Pulmonary artery endothelial cell (primary cell): Measurements from ENCODE around the gene CCL17. TPM values are rescaled to one million over a fixed set of nuclear protein-coding genes. Genes with fewer than 3 reads are reported as not detected.
"Not testable (repeated sequence)": the region's sequence is repeated elsewhere in the genome, so short reads cannot be mapped to it uniquely, and the experiment has no call there.

Experiments
- DNase-seq: peaks from one replicate; pipeline ENCODE4 v3.0.0-alpha.2; 2011; ENCODE audit warnings: low read depth, low spot score
- total RNA-seq: library from RNA; depleted of rRNA; stranded (reverse); fragments of >200 nt; gene quantifications from 2 replicates; pipeline ENCODE4 v1.2.3, GENCODE V29; 2014

CCL17 gene
- total RNA-seq, 1 donor from 2014 or later = not detected

DNA sequence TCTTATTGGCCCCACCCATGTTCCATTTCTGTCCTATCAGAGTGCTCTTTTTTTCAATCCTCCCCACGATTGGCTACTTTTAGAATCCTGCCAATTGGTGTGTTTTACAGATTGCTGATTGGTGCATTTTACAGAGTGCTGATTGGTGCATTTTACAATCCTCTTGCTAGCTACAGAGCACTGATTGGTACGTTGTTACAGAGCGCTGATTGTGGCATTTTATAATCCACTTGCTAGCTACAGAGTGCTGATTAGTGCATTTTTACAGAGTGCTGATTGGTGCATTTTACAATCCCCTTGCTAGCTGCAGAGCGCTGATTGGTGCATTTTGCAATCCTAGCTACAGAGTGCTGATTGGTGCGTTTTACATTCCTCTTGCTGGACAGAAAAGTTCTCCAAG is 9.5 kb upstream of the CCL17 start:
- DNase-seq = no peak

DNA sequence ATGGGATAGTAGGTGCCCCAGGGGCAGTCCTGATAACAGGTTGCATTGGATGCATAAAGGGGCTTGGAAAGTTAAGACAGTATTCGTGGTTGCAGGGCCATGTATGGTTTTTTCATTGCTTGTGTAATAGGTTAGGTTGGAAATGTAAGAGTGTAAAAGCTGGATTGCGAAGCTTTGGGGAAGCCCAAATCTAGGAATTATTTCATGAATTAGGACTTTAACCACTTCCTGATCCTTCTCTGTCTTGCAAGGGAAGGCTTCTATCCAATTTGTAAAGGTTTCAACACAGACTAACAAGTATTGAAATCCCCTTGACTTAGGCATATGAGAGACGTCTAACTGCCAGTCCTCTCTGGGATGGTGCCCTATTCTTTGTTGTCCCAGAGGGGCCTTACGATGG is 7.8 kb upstream of the CCL17 start:
- DNase-seq = no peak

DNA sequence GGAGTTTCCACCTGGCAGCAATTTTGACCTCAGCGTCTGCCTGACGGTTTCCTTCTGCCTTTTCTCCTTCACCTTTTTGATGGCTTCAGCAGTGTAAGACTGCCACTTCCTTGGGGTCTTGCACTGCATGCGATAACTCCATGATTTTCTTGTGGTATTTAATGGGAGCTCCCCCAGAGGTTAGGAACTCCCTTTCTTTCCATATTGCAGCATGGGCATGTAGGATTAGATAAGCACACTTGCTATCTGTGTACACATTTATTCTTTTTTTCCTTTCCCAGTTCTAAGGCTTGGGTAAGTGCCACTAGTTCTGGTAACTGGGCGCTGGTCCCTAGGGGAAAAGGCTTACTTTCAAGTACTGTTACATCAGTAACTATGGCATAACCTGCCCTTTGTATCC is 7.1 kb upstream of the CCL17 start:
- not testable (repeated sequence) for DNase-seq

DNA sequence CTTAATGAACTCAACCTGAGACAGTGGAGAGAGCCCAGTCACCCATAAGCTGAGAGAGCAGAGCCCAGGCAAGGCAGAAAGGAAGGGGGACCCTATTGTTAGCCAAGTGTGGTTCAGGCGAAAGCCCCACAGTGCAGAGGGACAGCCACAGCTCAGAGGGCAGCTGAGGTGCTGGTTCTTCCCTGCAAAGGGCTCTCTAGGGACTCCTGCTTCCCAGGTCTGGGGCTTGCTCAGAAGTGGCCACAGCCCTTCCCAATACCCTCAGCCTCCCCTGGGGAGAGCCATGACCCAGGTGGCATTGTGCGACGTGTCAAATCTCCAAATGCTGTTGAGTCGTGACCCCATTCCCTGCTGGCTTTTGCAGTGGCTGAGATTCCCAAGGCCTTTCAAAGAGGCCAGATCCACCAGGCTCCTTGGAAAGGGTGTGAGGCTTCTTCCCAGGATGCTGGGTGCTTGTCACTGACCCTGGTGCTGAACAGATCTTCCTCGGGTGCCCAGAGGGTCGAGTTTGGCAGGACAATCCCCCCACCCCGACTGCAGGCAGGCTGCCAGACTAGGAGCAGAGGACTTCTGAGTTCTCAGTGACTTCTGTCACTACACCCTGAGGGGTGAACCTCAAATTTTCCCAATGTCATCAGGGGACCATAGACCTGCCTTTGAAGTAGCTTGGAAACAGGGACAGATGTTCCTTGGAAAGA is 2.5 kb upstream of the CCL17 start:
- DNase-seq = no peak

DNA sequence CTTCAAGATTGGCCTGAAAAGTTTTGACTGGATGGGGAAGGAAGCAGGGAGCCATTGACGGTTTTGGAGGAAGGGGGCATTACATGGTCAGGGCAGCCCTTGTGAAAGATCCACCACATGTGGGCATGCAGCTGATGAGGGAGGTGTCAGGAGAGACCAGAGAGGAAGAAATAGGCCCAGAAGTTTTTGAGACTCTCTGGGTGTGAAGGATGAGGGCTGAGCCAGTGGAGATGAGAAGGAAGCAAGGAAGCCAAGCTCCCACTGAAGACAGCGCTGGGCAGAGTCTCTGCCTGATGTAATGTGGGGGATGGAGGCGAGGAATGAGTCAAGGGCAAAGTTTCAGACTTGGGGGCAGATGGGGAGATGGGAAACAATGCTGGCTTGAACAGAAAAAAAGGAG is 530 bp downstream of the CCL17 start:
- no peak for DNase-seq

DNA sequence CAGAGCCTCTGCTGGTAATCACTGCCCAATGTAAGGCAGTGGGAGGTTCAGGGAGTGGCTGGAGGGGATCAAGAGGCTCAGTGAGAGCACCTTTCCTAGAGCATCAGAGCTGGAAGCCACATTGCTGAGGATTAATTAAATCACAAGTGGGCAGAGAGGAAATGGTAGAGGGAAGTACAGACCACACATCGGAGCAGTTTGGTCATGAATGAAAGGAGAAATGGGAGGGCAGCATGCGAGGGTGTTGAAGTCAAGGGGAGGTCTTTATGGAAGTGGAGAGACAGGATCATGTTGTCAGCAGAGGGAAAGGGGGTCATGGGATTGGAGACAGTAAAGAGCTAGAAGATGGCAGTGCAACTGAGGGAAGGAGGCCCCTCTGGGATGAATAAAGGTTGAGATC is 2.3 kb downstream of the CCL17 start:
- no peak for DNase-seq

DNA sequence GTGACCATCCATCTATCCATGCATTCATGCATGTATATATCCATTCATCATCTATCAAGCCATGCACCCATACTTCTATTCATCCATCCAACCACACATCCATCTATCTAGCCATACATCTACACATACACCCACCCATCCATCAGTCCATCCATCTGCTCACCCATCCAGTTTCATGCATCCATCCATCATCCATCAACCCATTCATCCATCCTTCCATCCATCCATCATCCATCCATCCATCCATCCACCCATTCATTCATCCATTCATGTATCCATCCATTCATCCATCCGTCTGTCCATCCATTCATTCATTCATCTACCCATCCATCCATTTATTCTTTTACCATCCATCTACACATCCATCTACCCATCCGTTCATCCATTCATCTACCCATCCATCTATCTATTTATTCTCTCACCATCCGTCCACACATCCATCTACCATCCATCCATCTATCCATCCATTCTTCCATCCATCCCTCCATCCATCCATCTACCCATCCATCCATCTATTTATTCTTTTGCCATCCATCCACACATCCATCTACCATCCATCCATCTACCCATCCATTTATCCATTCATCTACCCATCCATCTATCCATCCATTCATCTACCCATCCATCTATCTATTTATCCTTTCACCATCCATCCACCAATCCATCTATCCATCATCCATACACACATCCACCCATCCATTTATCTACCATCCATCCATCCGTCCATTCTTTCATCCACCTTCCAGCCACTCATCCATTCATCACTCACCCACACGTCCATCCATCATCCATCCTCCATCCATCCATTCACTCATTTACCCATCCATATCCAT is 3.2 kb downstream of the CCL17 start:
- DNase-seq = no peak

DNA sequence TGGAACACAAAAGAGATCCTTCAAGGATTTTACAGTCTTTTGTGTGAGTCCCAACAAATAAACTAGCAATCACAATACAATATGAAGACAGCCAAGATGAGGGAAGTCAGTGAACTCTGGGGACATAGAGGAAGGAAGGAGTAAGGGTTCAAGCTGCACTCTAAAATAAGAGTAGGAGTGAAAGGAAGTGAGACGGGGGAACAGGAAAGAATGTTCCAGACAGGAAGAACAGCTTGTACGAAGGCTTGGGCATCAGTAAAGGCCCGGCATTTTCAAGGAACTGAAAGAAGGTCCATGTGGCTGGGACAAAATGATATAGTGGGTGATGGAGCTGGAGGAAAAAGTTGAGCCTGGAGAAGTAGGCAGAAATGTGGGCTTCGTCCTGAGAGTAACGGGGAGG is 4.5 kb downstream of the CCL17 start:
- no peak for DNase-seq

DNA sequence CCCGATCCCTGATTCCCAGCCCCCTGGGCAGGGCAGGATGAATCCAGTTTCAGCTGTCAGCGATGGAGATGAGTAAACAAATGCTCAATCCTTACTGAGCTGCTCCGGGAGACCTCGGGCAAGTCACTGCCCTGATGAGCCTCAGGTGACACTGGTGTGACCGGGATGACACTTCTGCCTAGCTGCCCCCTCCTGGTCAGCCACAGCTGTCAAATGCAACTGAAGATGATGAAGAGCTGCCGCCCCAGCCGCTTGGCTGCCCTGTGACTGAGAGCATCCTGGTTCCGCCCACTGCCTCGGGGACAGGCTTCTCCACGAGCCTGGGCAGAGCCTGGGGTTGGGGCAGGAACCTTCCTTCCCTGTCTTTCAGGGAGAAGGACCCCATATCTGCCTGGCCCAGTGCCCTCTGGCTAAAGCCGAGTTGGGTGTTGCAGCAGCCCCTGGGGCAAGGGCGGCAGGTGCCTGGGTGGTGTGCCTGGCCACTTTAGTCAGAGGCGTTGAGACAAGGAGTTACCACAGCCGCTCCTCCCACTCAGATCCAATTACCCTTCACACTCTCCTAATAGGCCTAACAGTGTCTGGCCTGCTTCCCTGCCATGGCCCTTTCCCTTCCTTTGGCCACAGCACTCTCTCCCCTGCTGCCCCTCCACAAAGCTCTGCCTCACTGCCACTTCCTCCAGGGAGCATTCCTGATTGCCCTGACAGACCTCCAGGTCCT is 5.5 kb downstream of the CCL17 start:
- no peak for DNase-seq

DNA sequence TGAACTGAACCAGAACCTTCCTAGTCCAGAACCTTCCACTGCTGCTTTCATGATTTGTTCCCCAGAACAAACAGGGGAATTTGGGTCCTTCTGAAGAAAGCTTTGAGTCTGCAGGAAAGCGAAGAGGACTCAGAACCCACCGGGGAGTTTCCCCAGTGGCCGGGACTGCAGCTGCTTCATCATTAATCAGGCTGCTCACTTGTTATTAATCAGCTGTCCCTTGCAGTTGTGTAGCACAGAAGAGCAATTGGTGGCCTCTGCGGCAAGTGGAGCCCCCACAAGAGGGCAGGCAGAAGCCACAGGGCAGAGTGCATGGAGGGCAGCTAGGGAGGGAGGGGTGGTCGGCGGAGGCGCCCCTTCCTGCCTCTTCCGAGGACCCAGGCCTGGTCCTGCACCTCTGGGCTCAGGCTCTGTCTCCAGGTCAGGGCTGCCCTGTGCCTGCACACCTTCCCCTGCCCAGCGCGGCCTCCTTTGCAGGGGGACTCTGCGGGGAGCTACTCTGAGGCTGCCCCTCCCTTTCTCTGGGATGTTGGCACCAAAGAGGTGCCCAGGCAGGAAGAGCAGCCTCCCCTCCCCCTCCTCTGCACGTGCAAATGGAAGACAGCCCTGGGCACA is 6.9 kb downstream of the CCL17 start:
- no peak for DNase-seq

DNA sequence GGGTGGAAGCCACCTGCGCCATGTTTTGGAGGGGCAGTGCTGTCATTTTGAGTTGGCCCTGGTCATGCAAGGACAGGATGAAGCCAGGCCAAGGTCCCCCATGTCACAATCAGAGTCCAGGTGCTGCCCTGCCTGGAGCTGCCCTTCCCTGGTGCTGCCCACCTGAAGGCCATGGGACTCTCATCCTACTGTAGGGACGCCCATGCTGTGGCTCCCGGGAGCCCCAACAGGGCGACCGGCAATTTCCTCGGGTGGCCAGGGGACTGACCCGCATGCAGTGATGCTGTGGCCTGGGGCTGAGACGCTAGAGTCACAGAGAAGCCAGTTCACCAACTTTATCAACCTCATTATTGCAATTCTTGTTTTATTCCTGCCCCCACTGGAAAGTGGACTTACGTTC is 8.0 kb downstream of the CCL17 start:
- DNase-seq = no peak

DNA sequence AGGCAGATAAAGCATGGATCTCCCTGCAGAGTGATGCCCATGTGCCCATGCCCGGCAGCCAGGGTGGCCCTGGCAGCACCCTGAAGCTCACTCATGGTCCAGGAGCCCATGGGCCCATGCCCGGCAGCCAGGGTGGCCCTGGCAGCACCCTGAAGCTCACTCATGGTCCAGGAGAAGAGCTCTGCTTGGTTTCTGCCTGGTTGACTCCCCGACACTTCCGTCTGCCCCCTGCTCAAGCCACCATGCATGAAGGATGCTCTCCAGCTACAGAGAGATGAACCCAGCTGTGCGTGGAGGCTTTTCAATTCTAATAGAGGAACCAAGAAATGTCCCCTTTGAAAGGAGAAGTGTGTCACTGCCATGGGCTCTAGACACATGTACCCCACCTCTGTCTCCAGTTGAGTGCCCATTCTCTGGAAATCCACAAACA is 8.7 kb downstream of the CCL17 start:
- no peak for DNase-seq

DNA sequence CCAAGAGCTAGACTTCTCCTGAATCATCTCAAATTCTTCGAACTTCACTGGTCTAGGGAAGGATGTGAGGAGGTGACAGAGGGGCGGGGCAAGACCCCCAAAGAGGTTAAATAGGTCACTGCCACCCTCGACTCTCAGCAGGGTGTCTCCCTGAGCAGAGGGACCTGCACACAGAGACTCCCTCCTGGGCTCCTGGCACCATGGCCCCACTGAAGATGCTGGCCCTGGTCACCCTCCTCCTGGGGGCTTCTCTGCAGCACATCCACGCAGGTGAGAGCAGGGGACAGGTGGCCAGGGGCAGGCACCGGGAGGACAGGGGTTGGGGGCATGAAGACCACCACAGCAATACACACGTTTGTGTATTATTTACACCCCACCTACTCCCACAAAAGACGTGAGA is 9.2 kb downstream of the CCL17 start:
- DNase-seq = no peak

DNA sequence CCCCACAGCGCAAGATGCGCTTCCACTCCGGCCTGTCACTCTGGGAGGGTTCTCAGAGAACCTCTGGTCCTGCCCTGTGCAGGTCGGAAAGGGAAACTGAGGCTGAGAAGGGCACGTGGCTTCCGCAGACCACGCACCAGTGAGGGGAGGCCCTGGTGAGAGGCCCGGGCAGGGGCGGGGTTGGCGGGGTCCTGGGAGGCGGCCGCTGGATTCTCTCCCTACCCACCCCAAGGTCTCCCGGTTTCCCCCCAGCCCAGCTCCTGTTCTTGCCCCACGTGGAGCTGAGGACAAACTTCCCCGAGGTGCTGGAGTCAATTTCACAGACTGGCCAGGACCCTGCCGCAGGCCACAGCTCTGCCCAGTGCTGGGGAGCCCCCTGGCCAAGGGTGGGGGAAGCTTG is 11.5 kb downstream of the CCL17 start:
- no peak for DNase-seq

DNA sequence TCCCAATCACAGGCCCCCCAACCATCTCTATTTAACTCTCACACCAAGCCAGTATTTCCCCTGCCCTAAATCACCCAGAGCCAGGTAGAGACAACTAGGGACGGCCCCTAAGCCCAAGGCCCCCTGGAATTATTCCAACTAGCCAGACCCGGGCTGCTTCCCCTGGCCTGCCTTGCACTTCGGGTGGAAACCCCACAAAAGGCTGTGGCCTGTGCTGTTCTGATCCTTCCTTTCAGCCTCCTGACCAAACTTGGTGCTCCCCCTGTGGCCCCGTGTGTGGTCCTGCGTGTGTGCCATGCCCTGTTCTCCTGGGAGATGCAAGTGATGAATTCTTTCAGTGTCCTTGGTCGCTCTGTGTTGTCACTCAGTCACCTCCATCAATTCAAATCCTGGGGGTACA is 14.9 kb downstream of the CCL17 start:
- DNase-seq = no peak

DNA sequence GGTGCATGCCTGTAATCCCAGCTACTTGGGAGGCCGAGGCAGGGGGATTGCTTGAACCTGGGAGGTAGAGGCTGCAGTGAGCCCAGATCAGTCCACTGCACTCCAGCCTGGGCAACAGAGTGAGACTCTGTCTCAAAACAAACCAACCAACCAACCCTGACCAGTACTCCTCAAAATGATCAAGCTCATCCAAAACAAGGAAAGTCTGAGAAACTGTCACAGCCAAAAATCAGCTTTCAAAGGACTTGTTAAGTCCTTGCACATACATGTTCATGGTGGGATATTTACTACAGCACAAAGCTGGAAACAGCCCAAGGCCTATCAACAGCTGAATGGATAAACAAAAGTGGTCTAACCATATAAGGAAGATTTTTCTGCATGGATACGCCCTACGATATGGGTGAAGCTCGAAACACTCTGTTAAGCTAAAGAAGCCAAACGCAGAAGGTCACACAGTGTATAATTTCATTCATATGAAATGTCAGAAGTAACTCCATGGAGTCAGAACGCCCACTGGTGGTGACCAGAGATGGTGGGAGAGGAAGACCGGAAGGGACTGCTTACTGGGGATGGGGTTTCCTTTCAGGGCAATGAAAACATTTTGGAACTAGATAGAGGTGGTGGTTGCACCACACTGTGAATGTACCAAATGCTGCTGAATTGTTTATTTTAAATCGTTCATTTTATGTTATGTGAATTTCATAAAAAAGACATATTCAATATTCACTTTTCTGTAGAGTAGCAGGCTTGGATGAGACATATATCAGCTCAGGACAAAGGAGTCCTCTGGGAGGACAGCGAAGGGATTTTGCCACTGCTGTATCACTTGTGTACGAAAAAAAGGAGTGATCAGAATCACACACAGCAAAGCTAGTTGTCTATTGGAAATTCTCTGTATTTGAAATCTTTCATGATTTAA is 17.7 kb downstream of the CCL17 start:
- DNase-seq = no peak

DNA sequence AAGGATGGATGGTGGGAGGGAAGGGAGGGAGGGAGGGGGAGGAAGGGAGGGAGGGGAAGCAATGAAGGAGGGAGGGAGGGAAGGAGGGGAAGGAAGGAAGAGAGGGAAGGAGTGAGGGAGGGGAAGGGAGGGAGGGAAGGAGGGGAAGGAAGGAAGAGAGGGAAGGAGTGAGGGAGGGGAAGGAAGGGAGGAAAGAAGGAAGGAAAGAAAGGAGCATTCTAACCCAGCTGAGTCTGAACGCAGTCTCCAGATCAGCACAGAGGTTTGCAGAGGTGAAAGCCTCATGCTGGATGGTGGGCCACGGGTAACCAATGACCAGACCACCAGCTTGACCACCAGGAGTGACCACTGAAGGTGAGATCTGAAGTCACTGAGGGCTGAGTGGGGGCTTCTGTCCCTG is 18.6 kb downstream of the CCL17 start:
- no peak for DNase-seq

DNA sequence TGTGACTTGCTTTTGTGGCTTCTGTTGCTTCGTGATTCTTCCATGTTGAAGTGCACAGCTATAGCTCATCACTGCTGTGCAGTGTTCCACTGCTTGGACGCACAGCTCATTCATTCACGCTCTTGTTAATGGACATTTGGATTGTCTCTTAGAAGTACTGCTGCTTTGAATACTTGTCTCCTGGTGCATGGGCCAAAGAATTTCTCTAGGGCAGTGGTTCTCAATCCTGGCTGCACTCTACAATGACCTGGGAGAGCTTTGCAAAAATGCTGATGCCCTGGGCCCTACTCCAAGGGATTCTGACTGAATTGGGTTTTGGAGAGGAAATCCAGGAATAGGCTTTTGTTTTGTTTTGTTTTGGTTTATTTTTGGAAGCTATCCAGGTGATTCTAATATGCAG is 20.0 kb downstream of the CCL17 start:
- no peak for DNase-seq

DNA sequence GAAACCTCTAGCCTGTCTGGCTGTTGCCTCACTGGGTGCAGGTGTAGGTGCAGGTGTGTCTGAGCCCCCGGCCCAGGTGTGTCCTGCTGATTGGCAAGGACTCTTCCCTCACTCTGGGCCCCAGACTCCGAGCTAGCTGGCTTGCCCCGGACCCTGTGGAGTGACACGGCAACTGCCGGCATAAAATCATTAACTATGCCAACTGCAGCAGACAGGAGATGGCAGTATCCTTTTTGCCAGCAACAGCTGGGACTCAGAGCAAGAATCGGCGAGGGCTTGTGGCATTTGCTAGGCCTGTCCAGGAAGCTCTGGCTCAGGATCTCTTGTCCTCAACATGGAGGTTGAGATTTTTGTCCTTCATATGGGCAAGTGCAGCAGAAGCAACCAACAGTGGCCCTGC is 21.8 kb downstream of the CCL17 start:
- no peak for DNase-seq

DNA sequence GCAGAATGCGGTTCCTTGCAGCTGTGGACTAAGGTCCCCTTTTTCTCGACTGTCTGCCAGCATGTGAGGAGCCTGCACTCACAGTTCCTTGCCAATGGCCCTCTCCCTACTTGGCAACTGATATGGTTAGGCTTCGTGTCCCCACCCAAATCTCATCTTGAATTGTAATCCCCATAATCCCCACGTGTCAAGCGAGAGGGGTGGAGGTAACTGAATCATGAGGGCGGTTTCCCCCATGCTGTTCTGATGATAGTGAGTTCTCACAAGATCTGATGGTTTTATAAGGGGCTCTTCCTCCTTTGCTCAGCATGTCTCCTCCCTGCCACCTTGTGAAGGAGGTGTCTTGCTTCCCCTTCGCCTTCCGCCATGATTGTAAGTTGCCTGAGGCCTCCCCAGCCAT is 22.7 kb downstream of the CCL17 start:
- no peak for DNase-seq

DNA sequence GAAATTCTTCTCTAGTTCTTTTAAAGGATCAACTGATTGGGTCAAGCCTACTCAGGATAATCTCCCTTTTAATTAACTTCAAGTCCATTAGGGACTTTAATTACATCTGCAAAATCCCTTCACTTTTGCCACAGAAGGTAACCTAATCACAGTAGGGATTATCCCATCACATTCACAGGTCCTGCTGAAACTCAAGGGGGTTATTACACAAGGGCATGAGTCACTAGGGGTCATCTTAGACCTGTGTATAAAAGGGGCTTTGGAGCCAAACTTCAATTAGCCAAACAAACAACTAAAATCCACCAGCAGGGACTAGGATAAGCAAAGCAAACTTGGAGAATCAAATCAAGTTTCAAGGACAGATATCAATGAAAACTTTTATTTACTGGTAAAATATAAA is 23.3 kb downstream of the CCL17 start:
- no peak for DNase-seq
